ENCODE measurements around the gene CUTA. TPM values are rescaled to one million over a fixed set of nuclear protein-coding genes. Genes with fewer than 3 reads are reported as not detected.
"Not testable (repeated sequence)": the region's sequence is repeated elsewhere in the genome, so short reads cannot be mapped to it uniquely, and the experiment has no call there.

The CUTA gene
- total RNA-seq, 2 donors from 2014 or later: 212 to 222 TPM

GRCh38 chr6:33377171-33377570 is 40.7 kb downstream of the CUTA start:
- DNase-seq (no peak), ATAC-seq (replicated peaks in 1 of 2) (no peak)
- Mint-ChIP-seq H3K4me3 (no peak overlapping the region), H3K27ac (no peak overlapping the region), H3K9me3 (no peaks in the 10 kb centered on the region), H3K36me3 (ENCODE audit: insufficient read depth in 2 of 2) (no peaks in the 10 kb centered on the region), H3K27me3 (ENCODE audit: low read depth) (no peaks in the 10 kb centered on the region), H3K4me1 (ENCODE audit: low read depth) (peaks cover 13% of the 10 kb centered on the region)

- no peak for ATAC-seq (replicated peaks in 1 of 2)
- no peaks in the 10 kb centered on the region for H3K27me3 Mint-ChIP-seq (ENCODE audit: low read depth)
Observed at GRCh38 chr6:33375143-33375671, 42.7 kb downstream of the CUTA start.

DNA sequence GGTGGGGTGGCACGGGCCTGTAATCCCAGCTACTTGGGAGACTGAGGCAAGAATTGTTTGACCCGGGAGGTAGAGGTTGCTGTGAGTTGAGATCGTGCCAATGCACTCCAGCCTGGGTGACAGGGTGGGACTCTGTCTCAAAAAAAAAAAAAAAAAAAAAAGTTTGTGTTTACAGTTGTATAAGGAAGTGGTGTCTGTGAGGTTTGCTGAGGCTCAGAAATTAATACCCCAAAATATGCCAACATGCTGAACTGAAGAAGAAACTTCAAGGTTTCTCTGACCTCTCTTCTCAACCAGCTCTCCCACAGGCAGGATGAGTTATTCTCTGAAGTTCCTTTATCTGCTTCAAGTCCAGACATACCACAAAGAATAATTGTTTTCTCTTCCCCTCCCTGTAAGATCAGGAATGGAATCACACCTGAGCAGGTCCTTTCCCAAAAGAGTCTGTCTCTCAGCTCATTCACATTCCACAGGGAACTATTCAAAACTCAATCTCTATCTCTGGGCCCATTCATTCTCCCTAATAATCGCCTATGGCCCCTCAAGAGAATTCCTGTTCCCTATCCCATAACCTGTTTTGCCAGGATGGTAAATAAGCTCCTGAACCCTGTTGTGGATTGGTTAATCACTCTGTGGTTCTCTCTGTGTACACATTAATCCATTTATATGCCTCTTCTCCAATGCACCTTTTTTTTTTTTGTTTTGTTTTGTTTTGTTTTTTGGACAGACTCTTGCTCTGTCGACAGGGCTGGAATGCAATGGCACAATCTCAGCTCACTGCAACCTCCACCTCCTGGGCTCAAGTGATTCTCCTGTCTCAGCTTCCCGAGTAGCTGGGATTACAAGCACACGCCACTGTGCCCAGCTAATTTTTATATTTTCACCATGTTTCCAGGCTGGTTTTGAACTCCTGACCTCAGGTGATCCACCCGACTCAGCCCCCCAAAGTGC is 43.7 kb downstream of the CUTA start:
- Mint-ChIP-seq H3K4me1 (ENCODE audit: low read depth) (peaks cover 13% of the 10 kb centered on the region), H3K27me3 (ENCODE audit: low read depth) (no peaks in the 10 kb centered on the region), H3K4me3 (no peak overlapping the region), H3K27ac (peak overlapping the region; percentile 84), H3K9me3 (no peaks in the 10 kb centered on the region), H3K36me3 (ENCODE audit: insufficient read depth in 2 of 2) (no peaks in the 10 kb centered on the region)
- DNase-seq: no peak
- no peak for ATAC-seq (replicated peaks in 1 of 2)

More at GRCh38 chr6:33375143-33375671, 42.7 kb downstream of the CUTA start:
- peaks cover 13% of the 10 kb centered on the region for H3K4me1 Mint-ChIP-seq (ENCODE audit: low read depth)
- no peaks in the 10 kb centered on the region for H3K36me3 Mint-ChIP-seq (ENCODE audit: insufficient read depth in 2 of 2)
- peak overlapping the region; percentile 84 for H3K27ac Mint-ChIP-seq
- no peak for DNase-seq
- H3K9me3 Mint-ChIP-seq: no peaks in the 10 kb centered on the region
- no peak overlapping the region for H3K4me3 Mint-ChIP-seq

GRCh38 chr6:33372526-33373123 is 45.3 kb downstream of the CUTA start:
- Mint-ChIP-seq H3K4me3 (no peak overlapping the region), H3K27ac (no peak overlapping the region), H3K36me3 (ENCODE audit: insufficient read depth in 2 of 2) (no peaks in the 10 kb centered on the region), H3K9me3 (no peaks in the 10 kb centered on the region), H3K27me3 (ENCODE audit: low read depth) (no peaks in the 10 kb centered on the region), H3K4me1 (ENCODE audit: low read depth) (peaks cover 13% of the 10 kb centered on the region)
- no peak for DNase-seq
- ATAC-seq (replicated peaks in 1 of 2): no peak

DNA sequence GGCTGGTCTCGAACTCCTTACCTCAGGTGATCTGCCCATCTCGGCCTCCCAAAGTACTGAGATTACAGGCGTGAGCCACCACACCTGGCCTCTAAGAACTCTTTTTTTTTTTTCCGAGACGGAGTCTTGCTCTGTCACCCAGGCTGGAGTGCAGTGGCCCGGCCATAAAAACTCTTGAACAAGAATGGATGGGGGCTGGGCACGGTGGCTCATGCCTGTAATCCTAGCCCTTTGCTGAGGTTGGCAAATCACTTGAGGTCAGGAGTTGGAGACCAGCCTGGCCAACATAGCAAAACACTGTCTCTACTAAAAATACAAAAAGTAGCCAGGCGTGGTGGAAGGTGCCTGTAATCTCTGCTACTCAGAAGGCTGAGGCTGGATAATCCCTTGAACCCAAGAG is 46.0 kb downstream of the CUTA start:
- H3K27me3 Mint-ChIP-seq (ENCODE audit: low read depth); H3K27ac Mint-ChIP-seq; DNase-seq; ATAC-seq (replicated peaks in 1 of 2); H3K9me3 Mint-ChIP-seq; H3K4me3 Mint-ChIP-seq; H3K36me3 Mint-ChIP-seq (ENCODE audit: insufficient read depth in 2 of 2): not testable (repeated sequence)
- H3K4me1 Mint-ChIP-seq (ENCODE audit: low read depth): peaks cover 13% of the 10 kb centered on the region

DNA sequence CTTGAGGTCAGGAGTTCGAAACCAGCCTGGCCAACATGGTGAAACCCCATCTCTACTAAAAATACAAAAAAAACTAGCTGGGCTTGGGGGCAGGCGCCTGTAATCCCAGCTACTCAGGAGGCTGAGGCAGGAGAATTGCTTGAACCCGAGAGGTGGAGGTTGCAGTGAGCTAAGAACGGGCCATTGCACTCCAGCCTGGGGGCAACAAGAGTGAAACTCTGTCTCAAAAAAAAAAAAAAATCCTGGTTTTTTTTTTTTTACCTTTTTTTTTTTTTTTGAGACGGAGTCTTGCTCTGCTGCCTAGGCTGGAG is 50.2 kb downstream of the CUTA start:
- H3K4me3 Mint-ChIP-seq; H3K9me3 Mint-ChIP-seq; H3K27ac Mint-ChIP-seq; H3K4me1 Mint-ChIP-seq (ENCODE audit: low read depth); H3K36me3 Mint-ChIP-seq (ENCODE audit: insufficient read depth in 2 of 2); ATAC-seq (replicated peaks in 1 of 2); H3K27me3 Mint-ChIP-seq (ENCODE audit: low read depth); DNase-seq: not testable (repeated sequence)

DNA sequence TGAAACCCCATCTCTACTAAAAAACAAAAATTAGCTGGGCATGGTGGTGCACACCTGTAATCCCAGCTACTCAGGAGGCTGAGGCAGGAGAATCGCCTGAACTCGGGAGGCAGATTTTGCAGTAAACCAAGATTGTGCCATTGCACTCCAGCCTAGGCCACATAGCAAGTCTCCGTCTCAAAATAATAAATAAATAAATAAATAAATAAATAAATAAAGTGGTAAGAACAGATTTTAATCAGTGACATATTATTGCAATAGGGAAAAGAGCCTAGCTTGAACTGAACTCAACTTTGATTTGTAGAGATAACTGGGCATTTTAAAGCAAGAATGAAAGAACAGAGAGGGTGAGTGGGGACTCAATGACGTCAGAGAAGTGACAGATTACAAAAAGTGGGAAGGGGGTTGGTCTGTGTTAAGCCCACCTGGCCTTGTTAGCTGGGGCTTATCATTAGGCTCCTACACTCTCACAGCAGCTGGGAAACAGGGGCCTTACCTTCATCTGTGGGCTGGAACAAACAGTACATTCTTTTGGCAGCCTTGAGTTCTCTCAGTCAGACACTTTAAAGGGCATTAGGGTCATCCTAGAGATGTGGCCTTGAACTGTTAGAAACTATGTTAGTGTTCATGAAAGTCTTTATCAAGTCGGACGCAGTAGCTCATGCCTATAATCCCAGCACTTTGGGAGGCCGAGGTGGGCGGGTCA is 50.7 kb downstream of the CUTA start:
- Mint-ChIP-seq H3K36me3 (ENCODE audit: insufficient read depth in 2 of 2) (no peaks in the 10 kb centered on the region), H3K4me3 (no peak overlapping the region), H3K27ac (no peak overlapping the region), H3K9me3 (no peaks in the 10 kb centered on the region), H3K27me3 (ENCODE audit: low read depth) (no peaks in the 10 kb centered on the region), H3K4me1 (ENCODE audit: low read depth) (no peaks in the 10 kb centered on the region)
- DNase-seq: no peak
- ATAC-seq (replicated peaks in 1 of 2): no peak

Other genes with a start within 250 kb of the CUTA start
- 1 to 10 TPM; 2.5 to 3.2 TPM for gene COL11A2, start 225.6 kb downstream of the CUTA start, total RNA-seq
- gene RXRB, start 217.4 kb downstream of the CUTA start, total RNA-seq: 10 to 100 TPM; 55.6 to 57.5 TPM
- 10 to 100 TPM; 56.1 to 58.3 TPM for gene SLC39A7, start 217.2 kb downstream of the CUTA start, total RNA-seq
- 10 to 100 TPM; 35.8 to 36.0 TPM for gene HSD17B8, start 213.5 kb downstream of the CUTA start, total RNA-seq
- gene RING1, start 209.6 kb downstream of the CUTA start, total RNA-seq: 10 to 100 TPM; 30.1 to 37.7 TPM
- gene VPS52, start 146.2 kb downstream of the CUTA start, total RNA-seq: 10 to 100 TPM; 50.7 to 54.9 TPM
- gene RPS18, start 146.0 kb downstream of the CUTA start, total RNA-seq: 1,000 to 10,000 TPM; 4,335 to 4,825 TPM
- 10 to 100 TPM; 10.1 to 14.2 TPM for gene B3GALT4, start 141.0 kb downstream of the CUTA start, total RNA-seq
- 10 to 100 TPM; 46.6 to 54.0 TPM for gene WDR46, start 128.9 kb downstream of the CUTA start, total RNA-seq
- 10 to 100 TPM; 41.9 to 54.6 TPM for gene PFDN6, start 128.5 kb downstream of the CUTA start, total RNA-seq
- 10 to 100 TPM; 34.3 to 43.7 TPM for gene RGL2, start 119.2 kb downstream of the CUTA start, total RNA-seq
- 100 to 1,000 TPM; 180 to 210 TPM for gene TAPBP, start 104.0 kb downstream of the CUTA start, total RNA-seq
- 10 to 100 TPM; 14.9 to 16.1 TPM for gene ZBTB22, start 100.4 kb downstream of the CUTA start, total RNA-seq
- 10 to 100 TPM; 56.5 to 61.3 TPM for gene DAXX, start 95.1 kb downstream of the CUTA start, total RNA-seq
- gene KIFC1, start 26.3 kb downstream of the CUTA start, total RNA-seq: 10 to 100 TPM; 91.7 to 96.3 TPM
- 10 to 100 TPM; 65.2 to 77.3 TPM for gene PHF1, start 7.1 kb downstream of the CUTA start, total RNA-seq
- gene SYNGAP1, start 2.0 kb upstream of the CUTA start, total RNA-seq: 10 to 100 TPM; 86.9 to 91.5 TPM
- gene ZBTB9, start 36.5 kb upstream of the CUTA start, total RNA-seq: 10 to 100 TPM; 10.2 to 13.6 TPM
- 10 to 100 TPM; 54.9 to 55.4 TPM for gene BAK1, start 162.2 kb upstream of the CUTA start, total RNA-seq
- 10 to 100 TPM; 49.9 to 52.5 TPM for gene ITPR3, start 203.2 kb upstream of the CUTA start, total RNA-seq